Activated CD4-positive, alpha-beta T cell treated with anti-CD3 and anti-CD28 coated beads, Interleukin-2, amount 10 ng/mL, durations not matched to agents 7 days and 5 days (primary cell): ENCODE data around the gene MYEOV. TPM values are rescaled to one million over a fixed set of nuclear protein-coding genes. Genes with fewer than 3 reads are reported as not detected.

Experiments used
- CTCF ChIA-PET: fragments of 350-600 bp; sonication (Branson Sonifier 250); formaldehyde crosslinking; loops from one replicate; lab custom pipeline; 2021; ENCODE audit warnings: antibody characterized with exemption; lab: Charles Lee
- POLR2A ChIA-PET: fragments of 350-600 bp; sonication (Branson Sonifier 250); formaldehyde crosslinking; loops from one replicate; lab custom pipeline; 2021; ENCODE audit warnings: antibody characterized with exemption; lab: Charles Lee
- DNase-seq: peaks from one replicate; pipeline ENCODE4 v3.0.0-alpha.2; 2020
- H3K27ac Mint-ChIP-seq: one replicate; pipeline ENCODE4 v1.8.0; 2021; ENCODE audit warnings: mild to moderate bottlenecking, moderate library complexity, mixed read lengths
- H3K27me3 Mint-ChIP-seq: one replicate; pipeline ENCODE4 v1.8.0; 2021; ENCODE audit warnings: mixed read lengths
- H3K36me3 Mint-ChIP-seq: one replicate; pipeline ENCODE4 v1.8.0; 2021; ENCODE audit warnings: low read depth, mixed read lengths
- H3K4me1 Mint-ChIP-seq: one replicate; pipeline ENCODE4 v1.8.0; 2021; ENCODE audit warnings: mixed read lengths
- H3K4me3 Mint-ChIP-seq: one replicate; pipeline ENCODE4 v1.8.0; 2021; ENCODE audit warnings: mild to moderate bottlenecking, moderate library complexity, mixed read lengths
- H3K9me3 Mint-ChIP-seq: one replicate; pipeline ENCODE4 v1.8.0; 2021; ENCODE audit warnings: mixed read lengths
- total RNA-seq, 2 experiments: library from RNA; stranded (reverse); gene quantifications; one replicate each; pipeline ENCODE4 v1.2.3, GENCODE V29; 2021

Gene MYEOV
- total RNA-seq, 2 experiments from 2014 or later, result not detected

- no peak for DNase-seq
- Mint-ChIP-seq H3K27ac (no peak overlapping the region), H3K27me3 (no peaks in the 10 kb centered on the region), H3K9me3 (no peaks in the 10 kb centered on the region), H3K4me1 (peaks cover 36% of the 10 kb centered on the region), H3K36me3 (peaks cover 3% of the 10 kb centered on the region), H3K4me3 (no peak overlapping the region)
- POLR2A ChIA-PET, result no interaction called here
- CTCF ChIA-PET, result no interaction called here
Observed at GRCh38 chr11:69301455-69302401, 7.8 kb downstream of the MYEOV start.

- ChIA-PET POLR2A (no interaction called here), CTCF (no interaction called here)
- no peak for DNase-seq
- Mint-ChIP-seq H3K27ac (no peak overlapping the region), H3K4me1 (peaks cover 28% of the 10 kb centered on the region), H3K36me3 (no peaks in the 10 kb centered on the region), H3K4me3 (no peak overlapping the region), H3K9me3 (no peaks in the 10 kb centered on the region), H3K27me3 (no peaks in the 10 kb centered on the region)
Observed at GRCh38 chr11:69302447-69303020, 8.6 kb downstream of the MYEOV start.

- Mint-ChIP-seq H3K27ac (no peak overlapping the region), H3K27me3 (no peaks in the 10 kb centered on the region), H3K36me3 (no peaks in the 10 kb centered on the region), H3K4me3 (no peak overlapping the region), H3K4me1 (peaks cover 19% of the 10 kb centered on the region), H3K9me3 (no peaks in the 10 kb centered on the region)
- ChIA-PET POLR2A (no interaction called here), CTCF (no interaction called here)
- DNase-seq, result no peak
Observed at GRCh38 chr11:69303427-69303826, 9.5 kb downstream of the MYEOV start.

GRCh38 chr11:69304258-69304657, 10.3 kb downstream of the MYEOV start:
- peaks cover 11% of the 10 kb centered on the region for H3K4me1 Mint-ChIP-seq
- no peak for DNase-seq
- no peak overlapping the region for H3K4me3 Mint-ChIP-seq
- POLR2A ChIA-PET, result no interaction called here
- no peaks in the 10 kb centered on the region for H3K36me3 Mint-ChIP-seq
- CTCF ChIA-PET, result no interaction called here
- H3K9me3 Mint-ChIP-seq, result no peaks in the 10 kb centered on the region
- H3K27me3 Mint-ChIP-seq, result no peaks in the 10 kb centered on the region
- no peak overlapping the region for H3K27ac Mint-ChIP-seq

- Mint-ChIP-seq H3K36me3 (no peaks in the 10 kb centered on the region), H3K27ac (no peak overlapping the region), H3K4me1 (peaks cover 7% of the 10 kb centered on the region), H3K27me3 (no peaks in the 10 kb centered on the region), H3K9me3 (no peaks in the 10 kb centered on the region), H3K4me3 (no peak overlapping the region)
- POLR2A ChIA-PET, result no interaction called here
- no peak for DNase-seq
- CTCF ChIA-PET, result no interaction called here
Observed at GRCh38 chr11:69304686-69305085, 10.7 kb downstream of the MYEOV start.

GRCh38 chr11:69305885-69306540, 12.1 kb downstream of the MYEOV start:
- Mint-ChIP-seq H3K36me3 (no peaks in the 10 kb centered on the region), H3K4me1 (peaks cover 7% of the 10 kb centered on the region), H3K27ac (no peak overlapping the region), H3K27me3 (no peaks in the 10 kb centered on the region), H3K9me3 (no peaks in the 10 kb centered on the region), H3K4me3 (no peak overlapping the region)
- DNase-seq, result no peak
- ChIA-PET CTCF (interaction anchor here (0.6 to 0.7 kb wide), 2 partner anchors 22 to 292 kb away, joined by 3 read pairs; no protein-coding TSS in a partner anchor), POLR2A (no interaction called here)

GRCh38 chr11:69306821-69307220, 12.9 kb downstream of the MYEOV start:
- ChIA-PET CTCF (interaction anchor here (1.1 kb wide), 1 partner anchor 9 kb away, joined by 3 read pairs; no protein-coding TSS in a partner anchor), POLR2A (no interaction called here)
- Mint-ChIP-seq H3K36me3 (no peaks in the 10 kb centered on the region), H3K4me3 (no peak overlapping the region), H3K27me3 (no peaks in the 10 kb centered on the region), H3K27ac (no peak overlapping the region), H3K4me1 (peaks cover 15% of the 10 kb centered on the region), H3K9me3 (no peaks in the 10 kb centered on the region)
- DNase-seq, result no peak

GRCh38 chr11:69307421-69307820, 13.5 kb downstream of the MYEOV start:
- Mint-ChIP-seq H3K27me3 (no peaks in the 10 kb centered on the region), H3K9me3 (no peaks in the 10 kb centered on the region), H3K36me3 (no peaks in the 10 kb centered on the region), H3K4me1 (peaks cover 19% of the 10 kb centered on the region), H3K27ac (no peak overlapping the region), H3K4me3 (no peak overlapping the region)
- ChIA-PET CTCF (interaction anchor here (0.7 to 1.1 kb wide), 2 partner anchors 10 to 1162 kb away, joined by 3 read pairs; no protein-coding TSS in a partner anchor), POLR2A (no interaction called here)
- DNase-seq, result no peak

GRCh38 chr11:69307871-69308431, 14.0 kb downstream of the MYEOV start:
- H3K4me3 Mint-ChIP-seq, result no peak overlapping the region
- H3K36me3 Mint-ChIP-seq, result no peaks in the 10 kb centered on the region
- POLR2A ChIA-PET, result no interaction called here
- H3K27me3 Mint-ChIP-seq, result no peaks in the 10 kb centered on the region
- no peak for DNase-seq
- H3K4me1 Mint-ChIP-seq, result peaks cover 22% of the 10 kb centered on the region
- no peaks in the 10 kb centered on the region for H3K9me3 Mint-ChIP-seq
- CTCF ChIA-PET, result interaction anchor here (0.7 to 1.5 kb wide), 3 partner anchors 11 to 1162 kb away, joined by 3 to 7 read pairs (median 3); no protein-coding TSS in a partner anchor
- peak overlapping the region; percentile 28 for H3K27ac Mint-ChIP-seq

GRCh38 chr11:69308491-69308911, 14.5 kb downstream of the MYEOV start:
- Mint-ChIP-seq H3K36me3 (no peaks in the 10 kb centered on the region), H3K27me3 (no peaks in the 10 kb centered on the region), H3K4me1 (peaks cover 22% of the 10 kb centered on the region), H3K4me3 (no peak overlapping the region), H3K9me3 (no peaks in the 10 kb centered on the region), H3K27ac (peak overlapping the region; percentile 23)
- POLR2A ChIA-PET, result no interaction called here
- DNase-seq, result no peak
- CTCF ChIA-PET, result interaction anchor here (0.8 to 1.5 kb wide), 3 partner anchors 8 to 12 kb away, joined by 3 to 7 read pairs (median 3); no protein-coding TSS in a partner anchor

- Mint-ChIP-seq H3K27ac (peak overlapping the region; percentile 23), H3K36me3 (no peaks in the 10 kb centered on the region), H3K27me3 (no peaks in the 10 kb centered on the region), H3K4me1 (peaks cover 22% of the 10 kb centered on the region), H3K9me3 (no peaks in the 10 kb centered on the region), H3K4me3 (no peak overlapping the region)
- POLR2A ChIA-PET, result no interaction called here
- CTCF ChIA-PET, result interaction anchor here (0.8 to 1.5 kb wide), 4 partner anchors 9 to 17 kb away, joined by 3 to 7 read pairs (median 3); no protein-coding TSS in a partner anchor
- no peak for DNase-seq
Observed at GRCh38 chr11:69308936-69309615, 15.1 kb downstream of the MYEOV start.
